Colonic mucosa (tissue), 4 donors: ENCODE results near the gene HSD17B3. TPM values are rescaled to one million over a fixed set of nuclear protein-coding genes. Genes with fewer than 3 reads are reported as not detected.

Source experiments
- DNase-seq: peaks from one replicate; pipeline ENCODE4 v3.0.0-alpha.2; 2020
- H3K27ac ChIP-seq: fragments of 200-600 bp; one replicate; pipeline ENCODE4 v1.8.0; 2021
- H3K27me3 ChIP-seq: fragments of 200-600 bp; one replicate; pipeline ENCODE4 v1.8.0; 2021
- H3K36me3 ChIP-seq: fragments of 200-600 bp; one replicate; pipeline ENCODE4 v1.8.0; 2021
- H3K4me1 ChIP-seq: fragments of 200-600 bp; one replicate; pipeline ENCODE4 v1.8.0; 2021; ENCODE audit warnings: mild to moderate bottlenecking
- H3K4me3 ChIP-seq: fragments of 200-600 bp; one replicate; pipeline ENCODE4 v1.8.0; 2021
- H3K9ac ChIP-seq, 2 donors: one replicate each; pipeline ENCODE4 v1.7.0; 2013; ENCODE audit warnings: control low read depth in 2 of 2, low read depth in 2 of 2, low read length in 2 of 2
- H3K9me3 ChIP-seq: fragments of 200-600 bp; one replicate; pipeline ENCODE4 v1.8.0; 2021
- intact Hi-C: fragments of 100-400 bp; cut with DNase I; formaldehyde crosslinking; loops from one replicate; pipeline ENCODE4 v1.14.1; 2022
- total RNA-seq, 2 donors: library from RNA; stranded (reverse); fragmentation: NEBNext Ultra II Directional in 1 of 2; extraction: Animal tissue kit (Norgen Biotek cat#: 25700) in 1 of 2; gene quantifications; one replicate each; pipeline ENCODE4 v1.2.1, GENCODE V29; 2021
- TF ChIP-seq, protein P1 (sequence below): fragments of 200-600 bp; IDR thresholded peaks from one replicate; pipeline ENCODE4 v1.8.0; 2022; ENCODE audit warnings: antibody characterized with exemption, mild to moderate bottlenecking
- donor health status: healthy.
- donor health status: DM: no; HTN: no; CAD: no.
- donor health status: DM: no; HTN: no; CAD: no.

Gene HSD17B3
- total RNA-seq, 2 donors from 2014 or later: not detected

DNA sequence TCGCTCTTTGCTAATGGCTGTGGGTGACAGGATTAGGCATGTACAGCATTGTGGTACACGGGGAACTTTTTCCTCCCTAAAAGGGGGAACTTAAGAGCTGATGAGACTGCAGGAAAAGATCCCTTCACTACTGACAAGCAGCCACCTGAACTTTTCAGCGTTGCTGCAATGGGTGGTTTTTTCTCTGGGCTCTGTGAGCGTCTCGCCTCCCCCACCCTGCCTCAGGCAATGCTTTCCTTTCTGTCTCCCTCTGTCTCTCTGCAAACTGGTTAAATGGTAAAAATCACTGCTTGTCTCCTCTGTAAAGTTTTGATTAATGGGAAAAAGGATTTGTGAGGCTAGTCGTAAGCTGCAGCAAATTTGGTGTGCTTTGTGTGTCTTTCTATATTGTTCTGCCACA is 20.3 kb downstream of the HSD17B3 start:
- Histone ChIP-seq H3K9ac (no peak overlapping the region), H3K4me3 (no peak overlapping the region), H3K36me3 (no peaks in the 10 kb centered on the region), H3K27me3 (no peaks in the 10 kb centered on the region), H3K9me3 (no peaks in the 10 kb centered on the region), H3K27ac (no peak overlapping the region), H3K4me1 (no peaks in the 10 kb centered on the region)
- TF ChIP-seq, protein P1, sequence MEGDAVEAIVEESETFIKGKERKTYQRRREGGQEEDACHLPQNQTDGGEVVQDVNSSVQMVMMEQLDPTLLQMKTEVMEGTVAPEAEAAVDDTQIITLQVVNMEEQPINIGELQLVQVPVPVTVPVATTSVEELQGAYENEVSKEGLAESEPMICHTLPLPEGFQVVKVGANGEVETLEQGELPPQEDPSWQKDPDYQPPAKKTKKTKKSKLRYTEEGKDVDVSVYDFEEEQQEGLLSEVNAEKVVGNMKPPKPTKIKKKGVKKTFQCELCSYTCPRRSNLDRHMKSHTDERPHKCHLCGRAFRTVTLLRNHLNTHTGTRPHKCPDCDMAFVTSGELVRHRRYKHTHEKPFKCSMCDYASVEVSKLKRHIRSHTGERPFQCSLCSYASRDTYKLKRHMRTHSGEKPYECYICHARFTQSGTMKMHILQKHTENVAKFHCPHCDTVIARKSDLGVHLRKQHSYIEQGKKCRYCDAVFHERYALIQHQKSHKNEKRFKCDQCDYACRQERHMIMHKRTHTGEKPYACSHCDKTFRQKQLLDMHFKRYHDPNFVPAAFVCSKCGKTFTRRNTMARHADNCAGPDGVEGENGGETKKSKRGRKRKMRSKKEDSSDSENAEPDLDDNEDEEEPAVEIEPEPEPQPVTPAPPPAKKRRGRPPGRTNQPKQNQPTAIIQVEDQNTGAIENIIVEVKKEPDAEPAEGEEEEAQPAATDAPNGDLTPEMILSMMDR: no peak
- DNase-seq: no peak
- intact Hi-C loops: no loop called here

DNA sequence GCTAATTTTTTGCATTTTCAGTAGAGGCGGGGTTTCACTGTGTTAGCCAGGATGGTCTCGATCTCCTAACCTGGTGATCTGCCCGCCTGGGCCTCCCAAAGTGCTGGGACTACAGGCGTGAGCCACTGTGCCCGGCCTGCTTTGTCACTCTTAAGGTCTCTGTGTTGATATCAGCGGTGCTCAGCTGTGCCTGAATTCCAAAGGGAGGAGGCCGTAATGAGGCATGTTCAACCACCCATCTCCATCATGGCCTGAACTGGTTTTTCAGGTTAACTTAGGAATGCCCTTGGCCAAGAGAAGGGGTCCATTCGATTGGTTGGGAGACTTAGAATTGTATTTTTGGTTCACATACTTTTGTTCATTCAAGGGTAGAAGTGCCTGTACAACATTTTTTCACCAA is 22.0 kb downstream of the HSD17B3 start:
- Histone ChIP-seq H3K9me3 (no peaks in the 10 kb centered on the region), H3K27ac (no peak overlapping the region), H3K36me3 (no peaks in the 10 kb centered on the region), H3K9ac (no peak overlapping the region), H3K4me1 (no peaks in the 10 kb centered on the region), H3K4me3 (no peak overlapping the region), H3K27me3 (no peaks in the 10 kb centered on the region)
- intact Hi-C loops: no loop called here
- TF ChIP-seq, protein P1: no peak
- DNase-seq: no peak

DNA sequence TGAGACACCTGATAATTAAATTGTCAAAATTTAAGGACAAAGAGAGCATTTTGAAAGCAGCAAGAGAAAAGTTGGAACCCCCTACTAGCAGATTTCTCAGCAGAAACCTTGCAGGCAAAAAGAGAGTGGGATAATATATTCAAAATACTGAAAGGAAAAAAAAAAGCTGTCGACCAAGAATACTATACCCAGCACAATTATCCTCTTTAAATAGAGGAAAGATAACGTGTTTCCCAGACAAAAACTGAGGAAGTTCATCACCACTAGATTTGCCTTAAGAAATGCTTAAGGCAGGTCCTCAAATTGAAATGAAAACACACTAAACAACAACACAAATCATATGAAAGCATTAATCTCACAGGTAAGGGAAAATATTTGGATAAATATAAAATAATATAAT is 27.0 kb downstream of the HSD17B3 start:
- no peak for DNase-seq
- intact Hi-C loops: no loop called here
- H3K4me3 ChIP-seq: no peak overlapping the region
- H3K36me3 ChIP-seq: no peaks in the 10 kb centered on the region
- no peaks in the 10 kb centered on the region for H3K4me1 ChIP-seq
- no peaks in the 10 kb centered on the region for H3K27me3 ChIP-seq
- no peak overlapping the region for H3K27ac ChIP-seq
- no peaks in the 10 kb centered on the region for H3K9me3 ChIP-seq
- no peak overlapping the region for H3K9ac ChIP-seq
- TF ChIP-seq, protein P1: no peak

DNA sequence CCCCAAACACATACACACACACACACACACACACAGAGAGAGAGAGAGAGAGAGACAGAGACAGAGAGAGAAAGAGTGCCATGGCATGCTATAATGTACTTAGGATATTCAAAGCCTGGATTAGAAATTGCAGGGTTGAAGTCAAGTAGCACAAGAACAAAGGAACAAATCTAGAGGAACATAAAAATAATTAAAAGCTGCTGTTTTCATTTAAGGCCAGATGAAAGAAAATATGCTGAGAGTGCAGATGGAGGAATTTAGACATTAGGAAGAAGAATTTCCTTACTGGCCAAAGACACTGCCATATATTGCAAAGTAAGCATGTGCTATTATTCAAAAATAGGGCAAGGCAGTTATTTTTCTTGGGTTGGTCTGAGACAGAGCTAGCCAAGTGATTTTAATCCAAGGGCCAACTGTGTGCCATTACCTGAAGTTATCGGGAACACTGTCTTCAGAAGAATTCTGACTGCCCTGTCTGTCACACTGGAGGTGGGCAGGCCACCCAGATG is 31.7 kb downstream of the HSD17B3 start:
- H3K4me1 ChIP-seq: no peaks in the 10 kb centered on the region
- DNase-seq: no peak
- no peaks in the 10 kb centered on the region for H3K9me3 ChIP-seq
- H3K27me3 ChIP-seq: no peaks in the 10 kb centered on the region
- H3K4me3 ChIP-seq: no peak overlapping the region
- no peaks in the 10 kb centered on the region for H3K36me3 ChIP-seq
- H3K9ac ChIP-seq: no peak overlapping the region
- TF ChIP-seq, protein P1: no peak
- H3K27ac ChIP-seq: no peak overlapping the region
- intact Hi-C loops: no loop called here

DNA sequence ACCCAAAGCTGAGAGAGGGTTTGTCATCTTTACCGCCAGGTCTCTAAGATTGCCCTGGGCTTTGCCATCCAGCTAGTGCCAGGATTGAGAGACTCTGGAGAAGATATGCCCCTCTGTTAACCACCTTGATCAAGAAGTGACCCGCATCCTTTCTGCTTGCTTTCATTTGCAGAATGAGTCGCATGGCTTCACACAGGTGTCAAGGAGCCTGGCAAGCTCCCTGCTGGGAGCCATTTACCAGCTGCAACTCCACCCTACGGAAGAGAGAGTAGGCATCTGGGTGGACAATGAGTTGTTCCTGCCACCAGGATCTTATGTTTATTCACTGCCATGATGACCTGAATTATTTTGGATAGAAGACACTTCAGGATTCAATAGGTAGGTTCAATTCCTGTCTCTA is 43.0 kb downstream of the HSD17B3 start:
- Histone ChIP-seq H3K36me3 (no peaks in the 10 kb centered on the region), H3K4me1 (no peaks in the 10 kb centered on the region), H3K9me3 (no peaks in the 10 kb centered on the region), H3K27ac (no peak overlapping the region), H3K27me3 (no peaks in the 10 kb centered on the region), H3K9ac (no peak overlapping the region), H3K4me3 (no peak overlapping the region)
- DNase-seq: no peak
- intact Hi-C loops: no loop called here
- TF ChIP-seq, protein P1: no peak
